WERI-Rb-1 (cell line): ENCODE results near the gene CEP57L1.

Experiments
- DNase-seq: peaks from one replicate; pipeline ENCODE4 v3.0.0-alpha.2; 2020
- H3K27ac ChIP-seq: fragments of 250-450 bp; sonication (Bioruptor Pico); 2 replicates; pipeline ENCODE4 v1.5.1; 2020; ENCODE audit warnings: mild to moderate bottlenecking, moderate library complexity
- H3K27me3 ChIP-seq: fragments of 250-450 bp; sonication (Bioruptor Pico); 2 replicates; pipeline ENCODE4 v1.5.1; 2021; ENCODE audit warnings: mild to moderate bottlenecking, low read depth, moderate library complexity; ENCODE audit not compliant: insufficient read depth, severe bottlenecking
- H3K36me3 ChIP-seq: fragments of 250-450 bp; sonication (Bioruptor Pico); 2 replicates; pipeline ENCODE4 v1.5.1; 2020; ENCODE audit warnings: mild to moderate bottlenecking, moderate library complexity
- H3K4me3 ChIP-seq: 2 replicates; pipeline ENCODE4 v1.5.1; 2011; ENCODE audit warnings: low read depth, mild to moderate bottlenecking, control low read depth, low read length
- H3K9me3 ChIP-seq: fragments of 250-450 bp; sonication (Bioruptor Pico); 2 replicates; pipeline ENCODE4 v1.5.1; 2021; ENCODE audit warnings: mild to moderate bottlenecking, moderate library complexity; ENCODE audit not compliant: severe bottlenecking
- CTCF ChIP-seq: IDR thresholded peaks from 2 replicates; pipeline ENCODE4 v1.5.1; 2011; ENCODE audit warnings: low read depth, mild to moderate bottlenecking, control low read depth, inconsistent platforms, low read length

Gene CEP57L1

GRCh38 chr6:109202409-109203264 is 107.3 kb downstream of the CEP57L1 start:
- Histone ChIP-seq H3K27ac (no peak overlapping the region), H3K36me3 (no peaks in the 10 kb centered on the region), H3K4me3 (no peak overlapping the region), H3K9me3 (no peaks in the 10 kb centered on the region), H3K27me3 (no peaks in the 10 kb centered on the region)
- no peak for TF ChIP-seq CTCF
- DNase-seq, result no peak

DNA sequence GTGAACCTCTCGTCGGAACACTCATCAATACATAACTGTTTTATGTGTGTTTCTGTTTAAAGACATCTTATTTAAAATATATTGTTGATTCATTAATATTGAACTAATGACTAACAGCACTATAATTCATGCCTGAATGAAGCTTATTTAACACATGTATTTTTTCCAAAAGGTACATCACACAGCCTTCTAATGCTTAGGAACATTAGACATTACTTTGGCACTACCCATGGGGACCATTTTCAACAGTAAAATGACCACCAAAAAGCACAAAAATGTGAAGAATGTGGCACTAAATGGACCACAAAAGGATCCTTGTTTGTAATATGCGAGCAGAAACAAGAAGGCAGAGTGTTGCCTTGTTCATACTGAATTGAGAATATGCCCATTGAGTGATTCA is 109.2 kb downstream of the CEP57L1 start:
- H3K4me3 ChIP-seq, result no peak overlapping the region
- no peaks in the 10 kb centered on the region for H3K27me3 ChIP-seq
- no peak overlapping the region for H3K27ac ChIP-seq
- no peak for DNase-seq
- no peaks in the 10 kb centered on the region for H3K36me3 ChIP-seq
- no peaks in the 10 kb centered on the region for H3K9me3 ChIP-seq
- TF ChIP-seq CTCF, result no peak

DNA sequence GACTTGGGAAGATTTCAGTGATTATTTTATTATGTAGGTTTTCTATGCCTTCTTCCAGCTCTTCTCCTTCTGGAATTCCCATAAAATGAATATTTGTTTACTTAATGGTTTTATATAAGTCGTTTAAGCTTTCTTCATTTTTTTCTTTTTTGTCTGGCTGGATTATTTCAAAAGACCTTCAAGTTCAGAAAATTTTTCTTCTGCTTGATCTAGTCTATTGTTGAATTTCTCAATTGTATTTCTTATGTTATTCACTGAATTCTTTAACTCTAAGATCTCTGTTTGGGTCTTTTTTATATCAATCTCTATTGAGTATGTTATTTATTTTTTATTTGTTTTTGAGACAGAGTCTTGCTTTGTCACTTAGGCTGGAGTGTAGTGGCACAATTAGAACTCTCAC is 117.4 kb downstream of the CEP57L1 start:
- TF ChIP-seq CTCF, result no peak
- no peak overlapping the region for H3K4me3 ChIP-seq
- H3K27ac ChIP-seq, result no peak overlapping the region
- H3K27me3 ChIP-seq, result no peaks in the 10 kb centered on the region
- H3K36me3 ChIP-seq, result no peaks in the 10 kb centered on the region
- H3K9me3 ChIP-seq, result no peaks in the 10 kb centered on the region
- DNase-seq, result no peak
